Measurements from ENCODE around the gene NDUFAF4. TPM values are rescaled to one million over a fixed set of nuclear protein-coding genes. Genes with fewer than 3 reads are reported as not detected.
"Not testable (repeated sequence)": the region's sequence is repeated elsewhere in the genome, so short reads cannot be mapped to it uniquely, and the experiment has no call there.

Gene NDUFAF4
- total RNA-seq, 1 experiment from 2014 or later = 28.1 TPM

GRCh38 chr6:96899019-96899418 is 1.3 kb upstream of the NDUFAF4 start:
- peak; percentile 40 for DNase-seq (ENCODE audit: low read depth)

GRCh38 chr6:96898241-96898851 is 655 bp upstream of the NDUFAF4 start:
- peak; percentile 9 for DNase-seq (ENCODE audit: low read depth)

- no peak for DNase-seq (ENCODE audit: low read depth)
Observed at GRCh38 chr6:96889146-96889545, 8.5 kb downstream of the NDUFAF4 start.

GRCh38 chr6:96888745-96889144 is 8.9 kb downstream of the NDUFAF4 start:
- no peak for DNase-seq (ENCODE audit: low read depth)

GRCh38 chr6:96886519-96886918 is 11.2 kb downstream of the NDUFAF4 start:
- no peak for DNase-seq (ENCODE audit: low read depth)

- not testable (repeated sequence) for DNase-seq (ENCODE audit: low read depth)
Observed at GRCh38 chr6:96885187-96885631, 12.5 kb downstream of the NDUFAF4 start.

GRCh38 chr6:96878143-96878542 is 19.5 kb downstream of the NDUFAF4 start:
- DNase-seq (ENCODE audit: low read depth) = peak; percentile 32

- no peak for DNase-seq (ENCODE audit: low read depth)
Observed at GRCh38 chr6:96876886-96877545, 20.7 kb downstream of the NDUFAF4 start.

- no peak for DNase-seq (ENCODE audit: low read depth)
Observed at GRCh38 chr6:96872976-96873375, 24.7 kb downstream of the NDUFAF4 start.

- DNase-seq (ENCODE audit: low read depth) = no peak
Observed at GRCh38 chr6:96865055-96865405, 32.7 kb downstream of the NDUFAF4 start.

- DNase-seq (ENCODE audit: low read depth) = no peak
Observed at GRCh38 chr6:96864216-96865054, 33.3 kb downstream of the NDUFAF4 start.

- no peak for DNase-seq (ENCODE audit: low read depth)
Observed at GRCh38 chr6:96862560-96862959, 35.1 kb downstream of the NDUFAF4 start.

GRCh38 chr6:96861588-96861987 is 36.1 kb downstream of the NDUFAF4 start:
- DNase-seq (ENCODE audit: low read depth) = no peak

GRCh38 chr6:96856856-96857255 is 40.8 kb downstream of the NDUFAF4 start:
- DNase-seq (ENCODE audit: low read depth) = no peak

- DNase-seq (ENCODE audit: low read depth) = no peak
Observed at GRCh38 chr6:96853083-96853482, 44.6 kb downstream of the NDUFAF4 start.

GRCh38 chr6:96852605-96853004 is 45.1 kb downstream of the NDUFAF4 start:
- no peak for DNase-seq (ENCODE audit: low read depth)

GRCh38 chr6:96851858-96852257 is 45.8 kb downstream of the NDUFAF4 start:
- no peak for DNase-seq (ENCODE audit: low read depth)

GRCh38 chr6:96849615-96850014 is 48.1 kb downstream of the NDUFAF4 start:
- DNase-seq (ENCODE audit: low read depth) = no peak

GRCh38 chr6:96844530-96844929 is 53.2 kb downstream of the NDUFAF4 start:
- DNase-seq (ENCODE audit: low read depth) = no peak

GRCh38 chr6:96841345-96841744 is 56.3 kb downstream of the NDUFAF4 start:
- no peak for DNase-seq (ENCODE audit: low read depth)
